AG04450 (cell line): ENCODE data around the gene BCL3. TPM values are rescaled to one million over a fixed set of nuclear protein-coding genes. Genes with fewer than 3 reads are reported as not detected.

Source experiments
- CTCF ChIA-PET: fragments of 300-600, 350-600 bp; formaldehyde crosslinking; extraction: SDS; loops from one replicate; lab custom pipeline; 2022; ENCODE audit warnings: antibody characterized with exemption, inconsistent platforms; lab: Charles Lee
- POLR2A ChIA-PET: fragments of 350-600 bp; formaldehyde crosslinking; extraction: SDS; loops from one replicate; lab custom pipeline; 2021; ENCODE audit warnings: antibody characterized with exemption, inconsistent platforms; lab: Yijun Ruan, JAX
- DNase-seq: peaks from one replicate; pipeline ENCODE4 v3.0.0-alpha.2; 2011; ENCODE audit warnings: low read depth, low spot score
- H3K27ac ChIP-seq: one replicate; pipeline ENCODE4 v1.5.1; 2012; ENCODE audit warnings: low read depth, low read length, control low read depth
- H3K27me3 ChIP-seq: one replicate; pipeline ENCODE4 v1.6.0; 2012; ENCODE audit warnings: low read length; ENCODE audit not compliant: control insufficient read depth, insufficient read depth
- H3K4me3 ChIP-seq: 2 replicates; pipeline ENCODE4 v1.5.1; 2011; ENCODE audit warnings: mild to moderate bottlenecking, low read depth, low read length, control low read depth
- H3K9me3 ChIP-seq: 2 replicates; pipeline ENCODE4 v1.5.1; 2012; ENCODE audit warnings: low read length; ENCODE audit not compliant: control insufficient read depth, insufficient read depth
- CTCF ChIP-seq: IDR thresholded peaks from 2 replicates; pipeline ENCODE4 v1.5.1; 2011; ENCODE audit warnings: low read depth, low read length, control low read depth, inconsistent platforms
- polyA plus RNA-seq: library from polyadenylated mRNA; depleted of rRNA; stranded (reverse); fragments of >200 nt; gene quantifications from 2 replicates; pipeline ENCODE4 v1.2.3, GENCODE V29; 2011

The BCL3 gene
- polyA plus RNA-seq, 1 experiment: 5.6 TPM

GRCh38 chr19:44729516-44730033 is 18.9 kb upstream of the BCL3 start:
- POLR2A ChIA-PET: no interaction called here
- Histone ChIP-seq H3K4me3 (no peak overlapping the region), H3K9me3 (no peaks in the 10 kb centered on the region; the same call in 1 of the 2 replicates), H3K27me3 (no peaks in the 10 kb centered on the region), H3K27ac (no peak overlapping the region)
- DNase-seq: no peak
- TF ChIP-seq CTCF: no peak
- CTCF ChIA-PET: interaction anchor here (1.6 to 2.8 kb wide), 2 partner anchors 41 to 55 kb away, joined by 5 to 14 read pairs; no protein-coding TSS in a partner anchor

- no peak overlapping the region for H3K27ac ChIP-seq
- ChIA-PET CTCF (interaction anchor here (2.5 kb wide), 1 partner anchor 40 kb away, joined by 11 read pairs; no protein-coding TSS in a partner anchor), POLR2A (interaction anchor here (0.9 kb wide), 1 partner anchor 42 kb away, joined by 6 read pairs; no protein-coding TSS in a partner anchor)
- no peak for DNase-seq
- H3K4me3 ChIP-seq: no peak overlapping the region
- H3K9me3 ChIP-seq: no peaks in the 10 kb centered on the region
- no peak for TF ChIP-seq CTCF
- H3K27me3 ChIP-seq: no peaks in the 10 kb centered on the region
These were observed 17.4 kb upstream of the BCL3 start for GRCh38 chr19:44731081-44731480.

- H3K9me3 ChIP-seq: no peaks in the 10 kb centered on the region
- DNase-seq: no peak
- no peak overlapping the region for H3K27ac ChIP-seq
- POLR2A ChIA-PET: interaction anchor here (0.9 kb wide), 1 partner anchor 42 kb away, joined by 6 read pairs; no protein-coding TSS in a partner anchor
- no peak overlapping the region for H3K4me3 ChIP-seq
- TF ChIP-seq CTCF: no peak
- H3K27me3 ChIP-seq: no peaks in the 10 kb centered on the region
- CTCF ChIA-PET: interaction anchor here (2.4 to 2.5 kb wide), 2 partner anchors 40 to 53 kb away, joined by 7 to 11 read pairs; no protein-coding TSS in a partner anchor
These were observed 16.9 kb upstream of the BCL3 start for GRCh38 chr19:44731622-44732021.

GRCh38 chr19:44732235-44733014 is 16.1 kb upstream of the BCL3 start:
- POLR2A ChIA-PET: no interaction called here
- CTCF ChIA-PET: interaction anchor here (0.6 to 2.5 kb wide), 5 partner anchors 8 to 52 kb away, joined by 3 to 14 read pairs (median 7); no protein-coding TSS in a partner anchor
- TF ChIP-seq CTCF: no peak

GRCh38 chr19:44734357-44734756 is 14.2 kb upstream of the BCL3 start:
- H3K27ac ChIP-seq: no peak overlapping the region
- no peak for TF ChIP-seq CTCF
- ChIA-PET POLR2A (no interaction called here), CTCF (no interaction called here)
- H3K4me3 ChIP-seq: no peak overlapping the region
- no peak for DNase-seq
- no peaks in the 10 kb centered on the region for H3K27me3 ChIP-seq
- no peaks in the 10 kb centered on the region for H3K9me3 ChIP-seq

More at GRCh38 chr19:44732235-44733014, 16.1 kb upstream of the BCL3 start:
- no peaks in the 10 kb centered on the region for H3K27me3 ChIP-seq
- no peak overlapping the region for H3K27ac ChIP-seq
- H3K9me3 ChIP-seq: no peaks in the 10 kb centered on the region
- no peak for DNase-seq
- H3K4me3 ChIP-seq: no peak overlapping the region
